WTC11 (cell line): ENCODE data around the gene CIRBP.

Experiments used
- CTCF ChIP-seq: fragments of 200-600 bp; IDR thresholded peaks from 2 replicates; pipeline ENCODE4 v1.8.0; 2022; ENCODE audit warnings: antibody characterized with exemption
- GABPB1 ChIP-seq: sonication (generic); formaldehyde crosslinking; IDR thresholded peaks from 2 replicates; pipeline ENCODE4 v1.8.1; 2023; ENCODE audit warnings: mild to moderate bottlenecking, missing genetic modification reagents
- JUN ChIP-seq: sonication (generic); formaldehyde crosslinking; IDR thresholded peaks from 2 replicates; pipeline ENCODE4 v1.8.0; 2023; ENCODE audit warnings: mild to moderate bottlenecking, missing genetic modification reagents
- MLX ChIP-seq: sonication (generic); formaldehyde crosslinking; IDR thresholded peaks from 2 replicates; pipeline ENCODE4 v1.8.1; 2023; ENCODE audit warnings: mild to moderate bottlenecking, missing genetic modification reagents, moderate library complexity
- ZBTB43 ChIP-seq: sonication (generic); formaldehyde crosslinking; IDR thresholded peaks from 2 replicates; pipeline ENCODE4 v1.8.1; 2023; ENCODE audit warnings: mild to moderate bottlenecking, missing genetic modification reagents
- ZSCAN18 ChIP-seq: fragments of 250-450 bp; sonication (Bioruptor Pico); IDR thresholded peaks from 2 replicates; pipeline ENCODE4 v2.1.2; 2022; ENCODE audit warnings: mild to moderate bottlenecking, moderate library complexity

GRCh38 chr19:1291761-1292418, 22.8 kb downstream of the CIRBP start:
- no peak for TF ChIP-seq GABPB1 (CRISPR knock-in tag)
- no peak for TF ChIP-seq JUN (CRISPR knock-in tag)
- TF ChIP-seq ZBTB43 (CRISPR knock-in tag), result no peak
- TF ChIP-seq ZSCAN18 (CRISPR knock-in tag), result no peak
- TF ChIP-seq MLX, result no peak
- no peak for TF ChIP-seq CTCF
